SK-N-SH treated with all-trans-retinoic acid at 6 μM for 48 hours (cell line): ENCODE measurements around the gene MYBL2.

Source experiments
- ATAC-seq: fragments of 200-7000 bp; cut with Tn5 transposase; 3 replicates; pipeline ENCODE4 v1.9.1; 2020; ENCODE audit warnings: mild to moderate bottlenecking, moderate library complexity
- ARNTL ChIP-seq: fragments of 450-650 bp; formaldehyde crosslinking; IDR thresholded peaks from 2 replicates; pipeline ENCODE4 v1.5.0; 2020; ENCODE audit warnings: low read depth, mild to moderate bottlenecking, moderate library complexity, borderline replicate concordance
- BACH2 ChIP-seq: fragments of 250-450 bp; sonication (Bioruptor Pico); IDR thresholded peaks from 2 replicates; pipeline ENCODE4 v1.9.0; 2021; ENCODE audit warnings: mild to moderate bottlenecking, borderline replicate concordance
- CSDC2 ChIP-seq: fragments of 250-450 bp; sonication (Bioruptor Pico); IDR thresholded peaks from 2 replicates; pipeline ENCODE4 v1.5.0; 2020; ENCODE audit warnings: mild to moderate bottlenecking, moderate library complexity
- CSRNP3 ChIP-seq: fragments of 250-450 bp; sonication (Bioruptor Pico); IDR thresholded peaks from 2 replicates; pipeline ENCODE4 v1.5.1; 2021; ENCODE audit warnings: mild to moderate bottlenecking, moderate library complexity
- ESRRG ChIP-seq: fragments of 250-450 bp; sonication (Bioruptor Pico); IDR thresholded peaks from 2 replicates; pipeline ENCODE4 v1.6.1; 2021; ENCODE audit warnings: mild to moderate bottlenecking
- ISL1 ChIP-seq: fragments of 250-450 bp; sonication (Bioruptor Pico); IDR thresholded peaks from 2 replicates; pipeline ENCODE4 v2.1.2; 2022; ENCODE audit warnings: mild to moderate bottlenecking, moderate library complexity
- POU6F1 ChIP-seq: fragments of 250-450 bp; sonication (Bioruptor Pico); IDR thresholded peaks from 2 replicates; pipeline ENCODE4 v1.8.0; 2021; ENCODE audit warnings: low read depth, mild to moderate bottlenecking, moderate library complexity, borderline replicate concordance
- PPARA ChIP-seq: fragments of 250-450 bp; sonication (Bioruptor Pico); IDR thresholded peaks from 2 replicates; pipeline ENCODE4 v1.5.0; 2020; ENCODE audit warnings: mild to moderate bottlenecking, borderline replicate concordance
- SNAI2 ChIP-seq: fragments of 250-450 bp; sonication (Bioruptor Pico); IDR thresholded peaks from 2 replicates; pipeline ENCODE4 v1.5.0; 2020; ENCODE audit warnings: mild to moderate bottlenecking, moderate library complexity
- TOX ChIP-seq: fragments of 250-450 bp; sonication (Bioruptor Pico); IDR thresholded peaks from 2 replicates; pipeline ENCODE4 v1.8.0; 2021; ENCODE audit warnings: mild to moderate bottlenecking, moderate library complexity, borderline replicate concordance
- TSHZ2 ChIP-seq: fragments of 250-450 bp; sonication (Bioruptor Pico); IDR thresholded peaks from 2 replicates; pipeline ENCODE4 v1.5.0; 2020; ENCODE audit warnings: mild to moderate bottlenecking, moderate library complexity
- ZC3H10 ChIP-seq: fragments of 250-450 bp; sonication (Bioruptor Pico); IDR thresholded peaks from 2 replicates; pipeline ENCODE4 v1.5.1; 2021; ENCODE audit warnings: mild to moderate bottlenecking, moderate library complexity
- ZFP30 ChIP-seq: fragments of 450-650 bp; formaldehyde crosslinking; IDR thresholded peaks from 2 replicates; pipeline ENCODE4 v1.5.0; 2022; ENCODE audit warnings: mild to moderate bottlenecking, moderate library complexity
- ZNF565 ChIP-seq: fragments of 450-650 bp; formaldehyde crosslinking; conservative IDR thresholded peaks from 2 replicates; pipeline ENCODE4 v1.5.0; 2020; ENCODE audit warnings: low read depth, mild to moderate bottlenecking, moderate library complexity
- ZNF70 ChIP-seq: fragments of 450-650 bp; formaldehyde crosslinking; IDR thresholded peaks from 2 replicates; pipeline ENCODE4 v1.5.0; 2020; ENCODE audit warnings: mild to moderate bottlenecking, moderate library complexity
- ZNF8 ChIP-seq: fragments of 450-650 bp; formaldehyde crosslinking; IDR thresholded peaks from 2 replicates; pipeline ENCODE4 v1.5.0; 2020; ENCODE audit warnings: mild to moderate bottlenecking, moderate library complexity
- TF ChIP-seq, protein P1 (sequence below): fragments of 250-450 bp; sonication (Bioruptor Pico); IDR thresholded peaks from 2 replicates; pipeline ENCODE4 v1.8.0; 2020; ENCODE audit warnings: mild to moderate bottlenecking, moderate library complexity, borderline replicate concordance

MYBL2 gene

GRCh38 chr20:43689165-43689564 is 22.3 kb downstream of the MYBL2 start:
- TF ChIP-seq ZNF70 (no peak), ISL1 (CRISPR knock-in tag) (no peak), POU6F1 (CRISPR knock-in tag) (no peak), TSHZ2 (CRISPR knock-in tag) (no peak), TOX (CRISPR knock-in tag) (no peak), PPARA (CRISPR knock-in tag) (no peak), BACH2 (CRISPR knock-in tag) (no peak)
- TF ChIP-seq, protein P1, sequence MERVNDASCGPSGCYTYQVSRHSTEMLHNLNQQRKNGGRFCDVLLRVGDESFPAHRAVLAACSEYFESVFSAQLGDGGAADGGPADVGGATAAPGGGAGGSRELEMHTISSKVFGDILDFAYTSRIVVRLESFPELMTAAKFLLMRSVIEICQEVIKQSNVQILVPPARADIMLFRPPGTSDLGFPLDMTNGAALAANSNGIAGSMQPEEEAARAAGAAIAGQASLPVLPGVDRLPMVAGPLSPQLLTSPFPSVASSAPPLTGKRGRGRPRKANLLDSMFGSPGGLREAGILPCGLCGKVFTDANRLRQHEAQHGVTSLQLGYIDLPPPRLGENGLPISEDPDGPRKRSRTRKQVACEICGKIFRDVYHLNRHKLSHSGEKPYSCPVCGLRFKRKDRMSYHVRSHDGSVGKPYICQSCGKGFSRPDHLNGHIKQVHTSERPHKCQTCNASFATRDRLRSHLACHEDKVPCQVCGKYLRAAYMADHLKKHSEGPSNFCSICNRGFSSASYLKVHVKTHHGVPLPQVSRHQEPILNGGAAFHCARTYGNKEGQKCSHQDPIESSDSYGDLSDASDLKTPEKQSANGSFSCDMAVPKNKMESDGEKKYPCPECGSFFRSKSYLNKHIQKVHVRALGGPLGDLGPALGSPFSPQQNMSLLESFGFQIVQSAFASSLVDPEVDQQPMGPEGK (CRISPR knock-in tag) = no peak
- ATAC-seq = no peak

GRCh38 chr20:43690943-43691598 is 24.2 kb downstream of the MYBL2 start:
- TF ChIP-seq CSRNP3 (CRISPR knock-in tag) (no peak), TSHZ2 (CRISPR knock-in tag) (no peak), ARNTL (no peak), ZC3H10 (CRISPR knock-in tag) (no peak), ZNF565 (no peak), ZNF8 (CRISPR knock-in tag) (no peak), ESRRG (CRISPR knock-in tag) (no peak), CSDC2 (CRISPR knock-in tag) (no peak), PPARA (CRISPR knock-in tag) (no peak), TOX (CRISPR knock-in tag) (no peak), ISL1 (CRISPR knock-in tag) (no peak), ZFP30 (CRISPR knock-in tag) (no peak), SNAI2 (CRISPR knock-in tag) (no peak), POU6F1 (CRISPR knock-in tag) (no peak)
- ATAC-seq = no peak
